ENCODE measurements around the gene SRSF7.

GRCh38 chr2:38708900-38709566 is 42.1 kb downstream of the SRSF7 start:
- TF ChIP-seq CTCF (IDR thresholded peaks at IDR 0.05; ENCODE audit: low read depth, low read length, poor library complexity, severe bottlenecking) (no peak), EZH2phosphoT487 (IDR thresholded peaks at IDR 0.05; ENCODE audit: borderline replicate concordance, low read length) (no peak)

Data from DOHH2 (cell line).